ENCODE data around the gene GPC6. TPM values are rescaled to one million over a fixed set of nuclear protein-coding genes. Genes with fewer than 3 reads are reported as not detected.

Gene GPC6
- total RNA-seq, 4 donors from 2014 or later, result 6.7 to 67.2 (median 11.1) TPM

DNA sequence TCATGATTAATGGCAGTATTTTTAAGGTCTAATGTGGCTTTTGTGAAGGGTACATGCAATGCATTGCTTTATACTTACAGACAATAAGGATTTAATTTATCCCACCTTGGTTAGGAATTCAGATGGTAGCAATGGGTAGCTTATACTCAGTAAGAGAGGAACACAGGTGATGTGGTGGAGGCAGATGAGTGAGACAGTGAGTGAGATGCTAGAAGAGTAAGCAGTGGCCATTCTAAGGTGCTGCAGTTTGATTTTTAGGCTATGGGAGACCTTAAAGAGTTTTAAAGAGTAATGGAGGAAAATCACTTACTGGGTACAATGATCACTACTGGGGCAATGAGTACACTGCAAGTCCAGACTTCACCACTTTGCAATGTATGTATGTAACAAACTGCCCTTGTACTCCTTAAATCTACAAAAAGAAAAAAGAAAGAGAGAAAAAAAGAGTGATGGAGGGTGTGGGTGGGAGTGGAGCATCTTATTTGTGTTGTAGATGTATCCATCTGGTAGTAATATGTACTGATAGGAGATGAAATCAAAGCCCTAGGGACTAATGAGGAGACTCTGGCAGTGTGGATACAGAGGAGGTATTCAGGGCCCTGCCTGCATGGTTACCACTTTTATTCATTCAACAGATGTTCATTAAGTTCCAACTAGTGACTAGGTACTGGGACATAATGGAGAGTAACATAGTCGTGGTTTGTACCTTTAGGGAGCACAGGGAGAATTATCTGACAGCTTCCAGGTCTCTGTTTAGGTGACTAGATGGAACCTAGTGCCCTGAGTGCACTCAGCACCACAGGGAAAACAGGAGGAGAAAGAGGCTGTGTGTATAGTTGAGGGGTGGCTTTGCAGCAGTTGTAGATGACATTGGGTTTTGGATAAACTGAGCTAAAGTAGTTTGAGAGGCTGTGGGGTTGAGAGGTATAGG lies 99.0 kb downstream of the GPC6 start:
- DNase-seq, result no peak
- intact Hi-C loops (cut with DNase I; ENCODE audit: low total_unique reads), result no loop called here
- Histone ChIP-seq H3K9me3 (no peaks in the 10 kb centered on the region), H3K27me3 (no peaks in the 10 kb centered on the region), H3K4me1 (no peaks in the 10 kb centered on the region), H3K4me3 (no peak overlapping the region), H3K36me3 (no peaks in the 10 kb centered on the region), H3K27ac (no peak overlapping the region)
- TF ChIP-seq, protein P1, sequence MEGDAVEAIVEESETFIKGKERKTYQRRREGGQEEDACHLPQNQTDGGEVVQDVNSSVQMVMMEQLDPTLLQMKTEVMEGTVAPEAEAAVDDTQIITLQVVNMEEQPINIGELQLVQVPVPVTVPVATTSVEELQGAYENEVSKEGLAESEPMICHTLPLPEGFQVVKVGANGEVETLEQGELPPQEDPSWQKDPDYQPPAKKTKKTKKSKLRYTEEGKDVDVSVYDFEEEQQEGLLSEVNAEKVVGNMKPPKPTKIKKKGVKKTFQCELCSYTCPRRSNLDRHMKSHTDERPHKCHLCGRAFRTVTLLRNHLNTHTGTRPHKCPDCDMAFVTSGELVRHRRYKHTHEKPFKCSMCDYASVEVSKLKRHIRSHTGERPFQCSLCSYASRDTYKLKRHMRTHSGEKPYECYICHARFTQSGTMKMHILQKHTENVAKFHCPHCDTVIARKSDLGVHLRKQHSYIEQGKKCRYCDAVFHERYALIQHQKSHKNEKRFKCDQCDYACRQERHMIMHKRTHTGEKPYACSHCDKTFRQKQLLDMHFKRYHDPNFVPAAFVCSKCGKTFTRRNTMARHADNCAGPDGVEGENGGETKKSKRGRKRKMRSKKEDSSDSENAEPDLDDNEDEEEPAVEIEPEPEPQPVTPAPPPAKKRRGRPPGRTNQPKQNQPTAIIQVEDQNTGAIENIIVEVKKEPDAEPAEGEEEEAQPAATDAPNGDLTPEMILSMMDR (IDR thresholded peaks at IDR 0.05), result no peak
- TF ChIP-seq POLR2A (IDR thresholded peaks at IDR 0.05), result no peak

DNA sequence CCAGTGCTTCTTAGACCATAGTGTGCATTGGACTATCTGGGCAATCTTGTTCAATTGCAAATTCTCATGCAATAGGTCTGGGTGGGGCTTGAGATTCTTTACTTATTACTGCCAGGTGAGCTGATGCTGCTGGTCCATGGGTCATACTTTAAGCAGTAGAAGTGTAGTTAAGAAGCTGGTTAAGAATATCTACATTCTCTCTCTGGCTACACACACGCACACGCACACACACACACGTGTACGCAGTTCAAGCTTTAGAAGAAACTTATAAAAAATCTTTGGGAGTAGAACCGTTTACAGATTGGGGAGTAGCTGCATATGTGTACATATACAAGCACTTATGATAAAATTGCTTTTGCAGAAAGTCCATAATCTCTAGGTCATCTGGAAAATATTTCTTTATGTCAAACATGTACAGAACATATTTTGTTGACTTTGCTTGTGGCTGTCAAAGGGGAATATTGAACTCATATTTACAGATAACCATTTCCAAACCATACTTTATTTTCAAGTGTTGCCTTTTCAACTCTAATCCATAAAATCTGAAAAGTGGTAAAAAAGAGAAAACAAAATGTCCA lies 99.7 kb downstream of the GPC6 start:
- intact Hi-C loops (cut with DNase I; ENCODE audit: low total_unique reads), result no loop called here
- Histone ChIP-seq H3K36me3 (no peaks in the 10 kb centered on the region), H3K4me3 (no peak overlapping the region), H3K9me3 (no peaks in the 10 kb centered on the region), H3K27me3 (no peaks in the 10 kb centered on the region), H3K27ac (no peak overlapping the region), H3K4me1 (no peaks in the 10 kb centered on the region)
- no peak for TF ChIP-seq POLR2A (IDR thresholded peaks at IDR 0.05)
- TF ChIP-seq, protein P1 (IDR thresholded peaks at IDR 0.05), result no peak
- no peak for DNase-seq

DNA sequence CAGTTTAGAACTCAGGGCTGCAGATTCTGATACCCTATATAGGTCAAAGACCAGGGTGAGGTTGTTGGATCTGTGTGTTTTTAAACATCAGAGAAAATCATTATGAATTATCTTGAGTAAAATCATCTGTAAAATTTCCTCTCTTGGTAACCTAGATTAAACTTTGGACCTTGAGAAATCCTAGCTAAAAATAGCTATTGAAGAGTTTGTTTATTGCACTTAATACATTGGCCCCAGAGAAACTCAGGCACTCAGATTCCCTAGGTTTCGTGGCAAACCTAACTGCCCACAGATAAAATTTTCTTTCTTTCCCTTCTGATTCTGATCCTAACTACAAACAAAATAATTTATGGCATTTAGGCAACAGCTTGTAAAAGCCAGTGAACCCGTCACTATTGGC lies 102.3 kb downstream of the GPC6 start:
- intact Hi-C loops (cut with DNase I; ENCODE audit: low total_unique reads), result no loop called here
- Histone ChIP-seq H3K36me3 (no peaks in the 10 kb centered on the region), H3K27me3 (no peaks in the 10 kb centered on the region), H3K4me3 (no peak overlapping the region), H3K9me3 (no peaks in the 10 kb centered on the region), H3K4me1 (no peaks in the 10 kb centered on the region), H3K27ac (no peak overlapping the region)
- TF ChIP-seq, protein P1 (IDR thresholded peaks at IDR 0.05), result no peak
- TF ChIP-seq POLR2A (IDR thresholded peaks at IDR 0.05), result no peak
- DNase-seq, result no peak

DNA sequence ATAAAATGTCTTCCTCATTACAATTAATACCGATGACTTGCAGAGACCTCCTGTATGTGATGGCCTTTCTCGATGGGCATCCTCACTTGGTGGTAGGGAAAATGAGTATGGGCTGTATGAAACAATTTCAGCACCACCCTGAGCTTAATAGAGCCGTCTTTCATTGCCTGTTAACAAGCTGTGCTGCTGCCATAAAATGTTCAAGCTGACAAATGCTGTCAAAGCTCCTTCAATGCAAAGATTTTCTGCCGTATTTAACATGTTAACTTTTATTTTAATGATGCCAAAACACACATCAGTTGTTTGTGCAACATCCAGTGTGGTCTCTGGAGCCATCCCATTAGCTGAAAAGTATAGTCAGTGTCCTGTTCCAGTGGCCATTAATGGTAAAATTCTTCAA lies 110.1 kb downstream of the GPC6 start:
- H3K36me3 ChIP-seq, result no peaks in the 10 kb centered on the region
- intact Hi-C loops (cut with DNase I; ENCODE audit: low total_unique reads), result no loop called here

More for the DNA sequence above, 110.1 kb downstream of the GPC6 start:
- no peak for DNase-seq
- TF ChIP-seq, protein P1 (IDR thresholded peaks at IDR 0.05), result no peak
- TF ChIP-seq POLR2A (IDR thresholded peaks at IDR 0.05), result no peak
- Histone ChIP-seq H3K4me1 (no peaks in the 10 kb centered on the region), H3K27me3 (no peaks in the 10 kb centered on the region), H3K4me3 (no peak overlapping the region), H3K27ac (no peak overlapping the region), H3K9me3 (no peaks in the 10 kb centered on the region)

Measured in uterus (tissue), 4 donors.